ENCODE measurements around the gene SUPT20H.

Gene SUPT20H

GRCh38 chr13:37094099-37094498 lies 34.6 kb upstream of the SUPT20H start:
- H3K4me3 ChIP-seq (ENCODE audit: low read length): no peak overlapping the region
- no peaks in the 10 kb centered on the region for H3K9me3 ChIP-seq (replicated peaks; ENCODE audit: low read length)
- no peaks in the 10 kb centered on the region for H3K27me3 ChIP-seq (ENCODE audit: control insufficient read depth, insufficient read depth, low read length)
- no peak overlapping the region for H3K4me2 ChIP-seq (ENCODE audit: low read length)
- no peaks in the 10 kb centered on the region for H3K36me3 ChIP-seq (ENCODE audit: insufficient read depth, low read length)
- no peak overlapping the region for H3K9ac ChIP-seq (ENCODE audit: low read depth, low read length)
- no peaks in the 10 kb centered on the region for H3K4me1 ChIP-seq (ENCODE audit: control insufficient read depth, insufficient read depth, low read length)

- Histone ChIP-seq H3K4me2 (ENCODE audit: low read length) (no peak overlapping the region), H3K36me3 (ENCODE audit: insufficient read depth, low read length) (no peaks in the 10 kb centered on the region), H3K9me3 (replicated peaks; ENCODE audit: low read length) (no peaks in the 10 kb centered on the region), H3K4me1 (ENCODE audit: control insufficient read depth, insufficient read depth, low read length) (no peaks in the 10 kb centered on the region), H3K27me3 (ENCODE audit: control insufficient read depth, insufficient read depth, low read length) (no peaks in the 10 kb centered on the region), H3K9ac (ENCODE audit: low read depth, low read length) (no peak overlapping the region), H3K4me3 (ENCODE audit: low read length) (no peak overlapping the region)
These were observed 32.3 kb upstream of the SUPT20H start for GRCh38 chr13:37091835-37092234.

- Histone ChIP-seq H3K9me3 (replicated peaks; ENCODE audit: low read length) (no peaks in the 10 kb centered on the region), H3K4me3 (ENCODE audit: low read length) (no peak overlapping the region), H3K9ac (ENCODE audit: low read depth, low read length) (no peak overlapping the region), H3K4me2 (ENCODE audit: low read length) (no peak overlapping the region), H3K4me1 (ENCODE audit: control insufficient read depth, insufficient read depth, low read length) (no peaks in the 10 kb centered on the region), H3K36me3 (ENCODE audit: insufficient read depth, low read length) (no peaks in the 10 kb centered on the region), H3K27me3 (ENCODE audit: control insufficient read depth, insufficient read depth, low read length) (no peaks in the 10 kb centered on the region)
These were observed 31.4 kb upstream of the SUPT20H start for GRCh38 chr13:37090912-37091311.

- H3K9ac ChIP-seq (ENCODE audit: low read depth, low read length): no peak overlapping the region
- no peaks in the 10 kb centered on the region for H3K9me3 ChIP-seq (replicated peaks; ENCODE audit: low read length)
- no peaks in the 10 kb centered on the region for H3K27me3 ChIP-seq (ENCODE audit: control insufficient read depth, insufficient read depth, low read length)
- H3K4me2 ChIP-seq (ENCODE audit: low read length): no peak overlapping the region
- no peaks in the 10 kb centered on the region for H3K36me3 ChIP-seq (ENCODE audit: insufficient read depth, low read length)
- H3K4me3 ChIP-seq (ENCODE audit: low read length): no peak overlapping the region
- no peaks in the 10 kb centered on the region for H3K4me1 ChIP-seq (ENCODE audit: control insufficient read depth, insufficient read depth, low read length)
These were observed 30.0 kb upstream of the SUPT20H start for GRCh38 chr13:37089495-37089894.

GRCh38 chr13:37087486-37087885 lies 28.0 kb upstream of the SUPT20H start:
- no peak overlapping the region for H3K4me3 ChIP-seq (ENCODE audit: low read length)
- no peaks in the 10 kb centered on the region for H3K27me3 ChIP-seq (ENCODE audit: control insufficient read depth, insufficient read depth, low read length)
- no peaks in the 10 kb centered on the region for H3K36me3 ChIP-seq (ENCODE audit: insufficient read depth, low read length)
- no peaks in the 10 kb centered on the region for H3K9me3 ChIP-seq (replicated peaks; ENCODE audit: low read length)
- no peak overlapping the region for H3K9ac ChIP-seq (ENCODE audit: low read depth, low read length)
- no peaks in the 10 kb centered on the region for H3K4me1 ChIP-seq (ENCODE audit: control insufficient read depth, insufficient read depth, low read length)
- no peak overlapping the region for H3K4me2 ChIP-seq (ENCODE audit: low read length)

GRCh38 chr13:37085606-37086005 lies 26.1 kb upstream of the SUPT20H start:
- Histone ChIP-seq H3K4me1 (ENCODE audit: control insufficient read depth, insufficient read depth, low read length) (no peaks in the 10 kb centered on the region), H3K4me3 (ENCODE audit: low read length) (no peak overlapping the region), H3K9me3 (replicated peaks; ENCODE audit: low read length) (no peaks in the 10 kb centered on the region), H3K4me2 (ENCODE audit: low read length) (no peak overlapping the region), H3K36me3 (ENCODE audit: insufficient read depth, low read length) (no peaks in the 10 kb centered on the region), H3K27me3 (ENCODE audit: control insufficient read depth, insufficient read depth, low read length) (no peaks in the 10 kb centered on the region), H3K9ac (ENCODE audit: low read depth, low read length) (no peak overlapping the region)

GRCh38 chr13:37076818-37077217 lies 17.3 kb upstream of the SUPT20H start:
- Histone ChIP-seq H3K36me3 (ENCODE audit: insufficient read depth, low read length) (no peaks in the 10 kb centered on the region), H3K9ac (ENCODE audit: low read depth, low read length) (no peak overlapping the region), H3K4me1 (ENCODE audit: control insufficient read depth, insufficient read depth, low read length) (no peaks in the 10 kb centered on the region), H3K4me2 (ENCODE audit: low read length) (no peak overlapping the region), H3K9me3 (replicated peaks; ENCODE audit: low read length) (no peaks in the 10 kb centered on the region), H3K4me3 (ENCODE audit: low read length) (no peak overlapping the region), H3K27me3 (ENCODE audit: control insufficient read depth, insufficient read depth, low read length) (no peaks in the 10 kb centered on the region)

GRCh38 chr13:37075164-37075563 lies 15.7 kb upstream of the SUPT20H start:
- peaks cover 8% of the 10 kb centered on the region for H3K4me1 ChIP-seq (ENCODE audit: control insufficient read depth, insufficient read depth, low read length)
- no peaks in the 10 kb centered on the region for H3K36me3 ChIP-seq (ENCODE audit: insufficient read depth, low read length)
- H3K4me2 ChIP-seq (ENCODE audit: low read length): no peak overlapping the region
- H3K9ac ChIP-seq (ENCODE audit: low read depth, low read length): no peak overlapping the region
- H3K4me3 ChIP-seq (ENCODE audit: low read length): no peak overlapping the region
- H3K27me3 ChIP-seq (ENCODE audit: control insufficient read depth, insufficient read depth, low read length): no peaks in the 10 kb centered on the region
- H3K9me3 ChIP-seq (replicated peaks; ENCODE audit: low read length): no peaks in the 10 kb centered on the region

GRCh38 chr13:37074703-37075102 lies 15.2 kb upstream of the SUPT20H start:
- Histone ChIP-seq H3K4me2 (ENCODE audit: low read length) (no peak overlapping the region), H3K4me3 (ENCODE audit: low read length) (no peak overlapping the region), H3K9ac (ENCODE audit: low read depth, low read length) (no peak overlapping the region), H3K9me3 (replicated peaks; ENCODE audit: low read length) (no peaks in the 10 kb centered on the region), H3K4me1 (ENCODE audit: control insufficient read depth, insufficient read depth, low read length) (peaks cover 8% of the 10 kb centered on the region), H3K36me3 (ENCODE audit: insufficient read depth, low read length) (no peaks in the 10 kb centered on the region), H3K27me3 (ENCODE audit: control insufficient read depth, insufficient read depth, low read length) (no peaks in the 10 kb centered on the region)

GRCh38 chr13:37072024-37072423 lies 12.5 kb upstream of the SUPT20H start:
- Histone ChIP-seq H3K4me2 (ENCODE audit: low read length) (no peak overlapping the region), H3K9ac (ENCODE audit: low read depth, low read length) (no peak overlapping the region), H3K36me3 (ENCODE audit: insufficient read depth, low read length) (no peaks in the 10 kb centered on the region), H3K4me1 (ENCODE audit: control insufficient read depth, insufficient read depth, low read length) (peaks cover 8% of the 10 kb centered on the region), H3K4me3 (ENCODE audit: low read length) (no peak overlapping the region), H3K9me3 (replicated peaks; ENCODE audit: low read length) (no peaks in the 10 kb centered on the region), H3K27me3 (ENCODE audit: control insufficient read depth, insufficient read depth, low read length) (no peaks in the 10 kb centered on the region)

- Histone ChIP-seq H3K9me3 (replicated peaks; ENCODE audit: low read length) (no peaks in the 10 kb centered on the region), H3K4me3 (ENCODE audit: low read length) (no peak overlapping the region), H3K36me3 (ENCODE audit: insufficient read depth, low read length) (no peaks in the 10 kb centered on the region), H3K9ac (ENCODE audit: low read depth, low read length) (no peak overlapping the region), H3K4me1 (ENCODE audit: control insufficient read depth, insufficient read depth, low read length) (peaks cover 8% of the 10 kb centered on the region), H3K27me3 (ENCODE audit: control insufficient read depth, insufficient read depth, low read length) (no peaks in the 10 kb centered on the region), H3K4me2 (ENCODE audit: low read length) (no peak overlapping the region)
These were observed 11.5 kb upstream of the SUPT20H start for GRCh38 chr13:37070956-37071355.

- Histone ChIP-seq H3K9ac (ENCODE audit: low read depth, low read length) (no peak overlapping the region), H3K4me3 (ENCODE audit: low read length) (no peak overlapping the region), H3K36me3 (ENCODE audit: insufficient read depth, low read length) (no peaks in the 10 kb centered on the region), H3K4me1 (ENCODE audit: control insufficient read depth, insufficient read depth, low read length) (peaks cover 8% of the 10 kb centered on the region), H3K27me3 (ENCODE audit: control insufficient read depth, insufficient read depth, low read length) (no peaks in the 10 kb centered on the region), H3K9me3 (replicated peaks; ENCODE audit: low read length) (no peaks in the 10 kb centered on the region), H3K4me2 (ENCODE audit: low read length) (no peak overlapping the region)
These were observed 10.7 kb upstream of the SUPT20H start for GRCh38 chr13:37070145-37070695.
